Activated CD8-positive, alpha-beta memory T cell treated with anti-CD3 and anti-CD28 coated beads for 1 hour (primary cell): Measurements from ENCODE around the gene MAFB.
A peak's percentile ranks its signal among the peaks of the same experiment; 100 is the strongest.

Experiments
- DNase-seq, 2 donors: peaks; one replicate each; pipeline ENCODE4 v3.0.0-alpha.2; 2020; ENCODE audit warnings: low read depth in 1 of 2; ENCODE audit errors: extremely low read depth in 1 of 2

The MAFB gene

GRCh38 chr20:40703975-40704530, 15.0 kb upstream of the MAFB start:
- DNase-seq: no peak

GRCh38 chr20:40702504-40702903, 13.5 kb upstream of the MAFB start:
- DNase-seq: no peak

- DNase-seq: no peak
Observed at GRCh38 chr20:40698744-40699143, 9.7 kb upstream of the MAFB start.

- DNase-seq: no peak
Observed at GRCh38 chr20:40698281-40698680, 9.2 kb upstream of the MAFB start.

- DNase-seq: no peak
Observed at GRCh38 chr20:40697541-40697940, 8.5 kb upstream of the MAFB start.

GRCh38 chr20:40695214-40695613, 6.2 kb upstream of the MAFB start:
- no peak for DNase-seq

- no peak for DNase-seq
Observed at GRCh38 chr20:40694246-40694645, 5.2 kb upstream of the MAFB start.

- DNase-seq: no peak
Observed at GRCh38 chr20:40692240-40693011, 3.4 kb upstream of the MAFB start.

- no peak for DNase-seq
Observed at GRCh38 chr20:40691566-40692239, 2.7 kb upstream of the MAFB start.

GRCh38 chr20:40690836-40691565, 2.0 kb upstream of the MAFB start:
- DNase-seq: no peak

GRCh38 chr20:40689943-40690835, 1.2 kb upstream of the MAFB start:
- peak; percentile 2 to 29 for DNase-seq

- DNase-seq: no peak
Observed at GRCh38 chr20:40688129-40689099, 622 bp downstream of the MAFB start.

- DNase-seq: no peak
Observed at GRCh38 chr20:40687384-40688128, 1.5 kb downstream of the MAFB start.

- no peak for DNase-seq
Observed at GRCh38 chr20:40686893-40687292, 2.1 kb downstream of the MAFB start.

- DNase-seq: no peak
Observed at GRCh38 chr20:40686434-40686882, 2.6 kb downstream of the MAFB start.

GRCh38 chr20:40685349-40685748, 3.7 kb downstream of the MAFB start:
- no peak for DNase-seq

GRCh38 chr20:40683894-40684268, 5.2 kb downstream of the MAFB start:
- no peak for DNase-seq

GRCh38 chr20:40683221-40683893, 5.7 kb downstream of the MAFB start:
- no peak for DNase-seq
